ENCODE data around the gene NEK6. TPM values are rescaled to one million over a fixed set of nuclear protein-coding genes. Genes with fewer than 3 reads are reported as not detected.

Gene NEK6
- total and polyA plus RNA-seq, 2 of the 8 experiments (the other 6 are each of a cell fraction or from before 2014, with no cell fraction given) = 17.7 to 19.7 TPM

DNA sequence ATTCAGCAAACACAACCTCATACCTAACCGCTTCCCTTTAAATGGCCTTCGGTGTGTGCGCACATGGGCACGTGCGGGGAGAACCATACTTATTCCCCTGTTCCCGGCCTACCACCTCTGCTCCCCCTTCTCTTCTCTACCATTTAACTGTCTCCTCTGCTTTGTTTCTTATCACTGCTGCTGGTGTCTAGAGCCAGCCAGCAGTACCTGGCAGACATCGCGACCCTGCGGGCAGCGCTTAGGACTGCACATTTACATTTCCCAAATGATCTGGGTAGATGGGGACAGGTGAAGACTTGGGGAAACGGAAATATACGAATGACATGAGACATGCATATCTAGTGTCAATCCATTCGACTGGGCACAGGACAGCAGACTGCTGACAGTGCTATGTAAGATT lies 100.9 kb downstream of the NEK6 start:
- no peak for DNase-seq (ENCODE audit: low read depth in 1 of 2, low spot score in 2 of 2)
- H3K56ac ChIP-seq (replicated peaks; ENCODE audit: insufficient read length, low read depth, low read length) = no peak overlapping the region
- H3K9ac ChIP-seq (replicated peaks in 1 of 4; ENCODE audit: extremely low read depth in 1 of 4, low read depth in 3 of 4, low read length in 3 of 4) = no peak overlapping the region
- WGBS, 2 experiments (ENCODE audit: extremely low coverage in 1 of 2, insufficient coverage in 1 of 2, insufficient read length in 1 of 2, insufficient replicate concordance in 2 of 2, low coverage in 1 of 2, low lambda C conversion rate in 2 of 2, missing lambda C conversion rate in 1 of 2) = 90% methylated on average over 13 of the region's 13 CpGs; no CpG with 5 or more reads in 1 of the 2 experiments
- peaks cover 0 to 68% of the 10 kb centered on the region in 2 experiments; a peak in 2 of 4 replicates for H3K79me2 ChIP-seq (ENCODE audit: control insufficient read depth in 1 of 2, insufficient read depth in 2 of 2, low read length in 2 of 2)
- H3K4me2 ChIP-seq (ENCODE audit: insufficient read depth in 1 of 2, low read depth in 2 of 2, low read length in 2 of 2) = no peak overlapping the region
- ChIA-PET CTCF (ENCODE audit: partially characterized antibody) (interaction anchor here (0.7 to 1.6 kb wide), 4 partner anchors 11 to 52 kb away, joined by 4 to 11 read pairs (median 6); no protein-coding TSS in a partner anchor), POLR2A (ENCODE audit: partially characterized antibody) (interaction anchor here (1.7 kb wide), 1 partner anchor 12 kb away, joined by 5 read pairs; no protein-coding TSS in a partner anchor)
- H3K9me3 ChIP-seq (ENCODE audit: insufficient read depth in 2 of 2, low read depth in 1 of 2, low read length in 1 of 2) = no peaks in the 10 kb centered on the region
- no peak overlapping the region for H3K4me3 ChIP-seq (ENCODE audit: extremely low read depth in 1 of 4, insufficient read depth in 2 of 4, low read depth in 3 of 4, low read length in 4 of 4)
- H3K14ac ChIP-seq (ENCODE audit: insufficient read length) = no peak overlapping the region
- H4K91ac ChIP-seq (replicated peaks; ENCODE audit: insufficient read length, low read length) = no peak overlapping the region
- no peak overlapping the region for H4K8ac ChIP-seq (ENCODE audit: extremely low read depth, insufficient read depth, low read length)
- H2BK12ac ChIP-seq (ENCODE audit: low read depth, low read length) = no peak overlapping the region
- H3K23me2 ChIP-seq (ENCODE audit: low read depth, low read length) = no peaks in the 10 kb centered on the region
- no peak overlapping the region for H3K27ac ChIP-seq (ENCODE audit: low read depth, low read length)
- no peak for FAIRE-seq
- H4K20me1 ChIP-seq (replicated peaks in 1 of 2; ENCODE audit: control insufficient read depth in 1 of 2, insufficient read depth in 2 of 2, low read length in 2 of 2) = peaks cover 12 to 30% of the 10 kb centered on the region in 2 experiments
- H3K4ac ChIP-seq (replicated peaks; ENCODE audit: insufficient read length, low read depth, low read length) = no peak overlapping the region
- H2AFZ ChIP-seq (ENCODE audit: low read length) = no peak overlapping the region
- H3K79me1 ChIP-seq (ENCODE audit: low read depth, low read length) = peaks cover 16% of the 10 kb centered on the region
- no peaks in the 10 kb centered on the region for H3K27me3 ChIP-seq (replicated peaks in 1 of 4; ENCODE audit: control insufficient read depth in 3 of 4, extremely low read depth in 1 of 4, insufficient read depth in 3 of 4, low read length in 3 of 4)
- TF ChIP-seq CBX5 (IDR thresholded peaks at IDR 0.05; ENCODE audit: low read depth, low read length) (no peak), SP4 (IDR thresholded peaks at IDR 0.05; ENCODE audit: low read length) (no peak), JUN (IDR thresholded peaks at IDR 0.05; ENCODE audit: low read depth, low read length) (no peak), YY1 (IDR thresholded peaks at IDR 0.05; ENCODE audit: low read depth, low read length) (no peak), SIRT6 (IDR thresholded peaks at IDR 0.05; ENCODE audit: low read length) (no peak), ASH2L (IDR thresholded peaks at IDR 0.05; ENCODE audit: low read length) (no peak), TAF1 (IDR thresholded peaks at IDR 0.05; ENCODE audit: low read depth, low read length) (no peak), RNF2 (IDR thresholded peaks at IDR 0.05; ENCODE audit: borderline replicate concordance, low read depth, low read length, missing control alignments, poor library complexity, severe bottlenecking) (no peak), GABPA (IDR thresholded peaks at IDR 0.05; ENCODE audit: borderline replicate concordance, insufficient read depth, low read length) (no peak), CEBPB (IDR thresholded peaks at IDR 0.05; ENCODE audit: low read depth, low read length) (no peak), POLR2AphosphoS5 (IDR thresholded peaks at IDR 0.05; ENCODE audit: low read depth, low read length) (no peak), RXRA (IDR thresholded peaks at IDR 0.05; ENCODE audit: insufficient read depth, low read depth, low read length) (no peak), CTBP2 (IDR thresholded peaks at IDR 0.05; ENCODE audit: borderline replicate concordance, insufficient read depth, insufficient read length, low read length) (no peak), BCL11A (IDR thresholded peaks at IDR 0.05; ENCODE audit: low read depth in 2 of 2, low read length in 2 of 2) (no peak), KDM4A (IDR thresholded peaks at IDR 0.05; ENCODE audit: low read depth, low read length, severe bottlenecking) (no peak)
- no peak overlapping the region for H3K18ac ChIP-seq (ENCODE audit: extremely low read depth, low read length)
- H2BK15ac ChIP-seq (ENCODE audit: low read length) = no peak overlapping the region
- no peak overlapping the region for H2BK20ac ChIP-seq (ENCODE audit: low read length)
- no peak overlapping the region for H2BK120ac ChIP-seq (replicated peaks; ENCODE audit: low read depth, low read length)
- H3K23ac ChIP-seq (ENCODE audit: insufficient read length) = no peak overlapping the region
- H2AK5ac ChIP-seq (ENCODE audit: low read depth, low read length) = no peak overlapping the region
- H3K36me3 ChIP-seq (ENCODE audit: control insufficient read depth in 2 of 4, insufficient read depth in 4 of 4, low read length in 3 of 4) = peaks cover 0 to under 1% (median 0%) of the 10 kb centered on the region in 4 experiments; a peak in 1 of 8 replicates
- no peaks in the 10 kb centered on the region for H3K4me1 ChIP-seq (replicated peaks in 1 of 4; ENCODE audit: control insufficient read depth in 3 of 4, insufficient read depth in 4 of 4, low read length in 3 of 4)
- H2BK5ac ChIP-seq (ENCODE audit: low read depth, low read length) = no peak overlapping the region
- no peak overlapping the region for H4K5ac ChIP-seq (ENCODE audit: insufficient read length, low read depth, low read length)

Measured in H1 (cell line).